ENCODE results near the gene FFAR2. TPM values are rescaled to one million over a fixed set of nuclear protein-coding genes. Genes with fewer than 3 reads are reported as not detected.

The FFAR2 gene
- total RNA-seq, 1 experiment from 2014 or later: not detected

GRCh38 chr19:35407619-35408018 is 40.4 kb upstream of the FFAR2 start:
- H3K56ac ChIP-seq (ENCODE audit: insufficient read length, low read depth, low read length): no peak overlapping the region
- no peaks in the 10 kb centered on the region for H3K27me3 ChIP-seq (ENCODE audit: insufficient read depth, low read length)
- H3K79me2 ChIP-seq (ENCODE audit: insufficient read depth, low read length): no peaks in the 10 kb centered on the region
- H4K91ac ChIP-seq (ENCODE audit: insufficient read length, low read depth, low read length): no peak overlapping the region
- no peak overlapping the region for H2BK12ac ChIP-seq (ENCODE audit: insufficient read length, low read depth, low read length)
- H2AK5ac ChIP-seq (ENCODE audit: insufficient read length, low read length): no peak overlapping the region
- WGBS (ENCODE audit: extremely low coverage, insufficient read length, low lambda C conversion rate): no CpG with 5 or more reads among the region's 6 CpGs
- no peaks in the 10 kb centered on the region for H3K9me3 Mint-ChIP-seq
- no peaks in the 10 kb centered on the region for H3K4me1 ChIP-seq (ENCODE audit: insufficient read depth, low read length)
- H4K8ac ChIP-seq (replicated peaks; ENCODE audit: insufficient read length, low read depth, low read length): no peak overlapping the region
- H3K4ac ChIP-seq (ENCODE audit: low read depth, low read length): no peak overlapping the region
- H3K23me2 ChIP-seq (ENCODE audit: insufficient read length, low read depth, low read length, poor library complexity, severe bottlenecking): no peaks in the 10 kb centered on the region
- H3K9ac ChIP-seq (ENCODE audit: extremely low read depth, insufficient read length, low read length): no peak overlapping the region
- H3K4me3 Mint-ChIP-seq: no peak overlapping the region
- no peak overlapping the region for H3T11ph ChIP-seq (ENCODE audit: low read length)
- TF ChIP-seq, protein P1, sequence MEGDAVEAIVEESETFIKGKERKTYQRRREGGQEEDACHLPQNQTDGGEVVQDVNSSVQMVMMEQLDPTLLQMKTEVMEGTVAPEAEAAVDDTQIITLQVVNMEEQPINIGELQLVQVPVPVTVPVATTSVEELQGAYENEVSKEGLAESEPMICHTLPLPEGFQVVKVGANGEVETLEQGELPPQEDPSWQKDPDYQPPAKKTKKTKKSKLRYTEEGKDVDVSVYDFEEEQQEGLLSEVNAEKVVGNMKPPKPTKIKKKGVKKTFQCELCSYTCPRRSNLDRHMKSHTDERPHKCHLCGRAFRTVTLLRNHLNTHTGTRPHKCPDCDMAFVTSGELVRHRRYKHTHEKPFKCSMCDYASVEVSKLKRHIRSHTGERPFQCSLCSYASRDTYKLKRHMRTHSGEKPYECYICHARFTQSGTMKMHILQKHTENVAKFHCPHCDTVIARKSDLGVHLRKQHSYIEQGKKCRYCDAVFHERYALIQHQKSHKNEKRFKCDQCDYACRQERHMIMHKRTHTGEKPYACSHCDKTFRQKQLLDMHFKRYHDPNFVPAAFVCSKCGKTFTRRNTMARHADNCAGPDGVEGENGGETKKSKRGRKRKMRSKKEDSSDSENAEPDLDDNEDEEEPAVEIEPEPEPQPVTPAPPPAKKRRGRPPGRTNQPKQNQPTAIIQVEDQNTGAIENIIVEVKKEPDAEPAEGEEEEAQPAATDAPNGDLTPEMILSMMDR (conservative IDR thresholded peaks at IDR 0.05): no peak
- no peaks in the 10 kb centered on the region for H3K9me3 ChIP-seq (ENCODE audit: control insufficient read depth, low read depth, low read length)
- H3K79me1 ChIP-seq (ENCODE audit: insufficient read depth, low read depth, low read length, poor library complexity, severe bottlenecking): no peaks in the 10 kb centered on the region
- H3K23ac ChIP-seq (ENCODE audit: insufficient read length, low read depth, low read length): no peak overlapping the region
- H2BK15ac ChIP-seq (ENCODE audit: low read depth, low read length): no peak overlapping the region
- H3K4me2 ChIP-seq (ENCODE audit: insufficient read depth, insufficient read length, low read length): no peak overlapping the region
- peaks cover 22% of the 10 kb centered on the region for H3K27me3 Mint-ChIP-seq (ENCODE audit: low read depth)
- H4K5ac ChIP-seq (ENCODE audit: insufficient read length, low read depth, low read length): no peak overlapping the region
- H2BK5ac ChIP-seq (ENCODE audit: insufficient read length, low read length): no peak overlapping the region
- peaks cover 0 to 3% of the 10 kb centered on the region in 2 experiments; a peak in 2 of 4 replicates for H3K4me1 Mint-ChIP-seq
- H2AFZ ChIP-seq (ENCODE audit: low read length): no peak overlapping the region
- no peak overlapping the region for H2BK120ac ChIP-seq (ENCODE audit: low read depth, low read length, poor library complexity, severe bottlenecking)
- no peak overlapping the region for H3K27ac ChIP-seq (ENCODE audit: insufficient read length, low read depth, low read length)
- H2BK20ac ChIP-seq (ENCODE audit: low read depth, low read length, poor library complexity, severe bottlenecking): no peak overlapping the region
- no peak overlapping the region; the same call in 1 of the 2 replicates for H3K14ac ChIP-seq (ENCODE audit: insufficient read depth, low read length)
- no peak overlapping the region for H3K27ac Mint-ChIP-seq
- no peaks in the 10 kb centered on the region for H4K20me1 ChIP-seq (ENCODE audit: control insufficient read depth, insufficient read depth, insufficient read length)
- no peak overlapping the region for H3K18ac ChIP-seq (ENCODE audit: insufficient read length, low read depth, low read length)
- no peak for DNase-seq
- no peaks in the 10 kb centered on the region for H3K36me3 Mint-ChIP-seq (ENCODE audit: insufficient read depth in 1 of 3, low read depth in 3 of 3)

Measured in H9 (cell line).